ENCODE data around the gene PARD3B.

DNA sequence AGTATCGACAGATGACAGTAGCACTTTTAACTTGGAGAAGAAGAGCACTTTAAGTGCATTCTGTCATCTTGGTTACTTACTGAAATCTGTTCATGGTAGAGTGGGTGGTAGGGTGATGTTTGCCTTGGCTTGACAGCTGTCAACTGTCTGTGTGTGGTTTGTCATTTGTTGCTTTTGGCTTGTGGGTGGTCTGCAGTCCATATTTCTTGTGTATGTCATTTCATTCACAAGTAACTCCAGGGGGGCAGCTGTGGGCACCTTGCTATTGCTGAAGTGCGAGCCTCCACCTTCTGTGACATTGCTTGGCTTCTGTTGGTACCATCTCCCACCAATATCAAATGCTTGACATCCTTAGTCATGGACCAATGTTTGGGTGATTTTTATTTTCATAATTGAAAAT is 825.5 kb downstream of the PARD3B start:
- no peak for TF ChIP-seq ZNF274 (IDR thresholded peaks at IDR 0.05; ENCODE audit: low read depth, low read length)
- TF ChIP-seq SUZ12 (IDR thresholded peaks at IDR 0.05; ENCODE audit: extremely low read depth, insufficient read depth, insufficient read length), result no peak
- no peak for TF ChIP-seq YY1 (IDR thresholded peaks at IDR 0.05; ENCODE audit: insufficient read depth, insufficient read length)

Measured in NT2/D1 (cell line).